ENCODE measurements around the gene FANCE. TPM values are rescaled to one million over a fixed set of nuclear protein-coding genes. Genes with fewer than 3 reads are reported as not detected.

The FANCE gene
- total RNA-seq, 1 donor from 2014 or later, result 9.2 TPM

DNA sequence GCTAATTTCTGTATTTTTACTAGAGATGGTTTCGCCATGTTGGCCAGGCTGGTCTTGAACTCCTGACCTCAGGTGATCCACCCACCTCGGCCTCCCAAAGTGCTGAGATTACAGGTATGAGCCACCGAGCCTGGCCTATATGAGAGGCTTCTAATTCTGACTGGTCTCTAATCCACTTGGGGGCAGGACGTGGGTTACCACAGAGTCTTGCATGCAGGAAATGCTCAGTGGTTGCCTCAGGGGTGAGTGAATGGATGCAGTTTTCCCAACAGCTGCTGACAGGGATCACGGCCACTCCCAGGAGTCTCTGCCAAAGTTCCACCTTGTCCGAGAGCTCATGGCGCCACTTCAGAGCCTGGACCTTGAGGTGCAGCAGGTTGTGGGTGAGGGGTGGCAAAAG is 6.4 kb upstream of the FANCE start:
- no peak for TF ChIP-seq CTCF (IDR thresholded peaks at IDR 0.05)
- Mint-ChIP-seq H3K27ac (no peak overlapping the region), H3K9me3 (no peaks in the 10 kb centered on the region), H3K36me3 (ENCODE audit: low read depth) (no peaks in the 10 kb centered on the region), H3K4me1 (peaks cover 5% of the 10 kb centered on the region), H3K27me3 (no peaks in the 10 kb centered on the region), H3K4me3 (no peak overlapping the region)
- ATAC-seq (ENCODE audit: low read depth), result no peak
- no peak for DNase-seq
- POLR2A ChIA-PET, result no interaction called here
- intact Hi-C loops (cut with micrococcal nuclease), result no loop called here
- CTCF ChIA-PET, result no interaction called here

DNA sequence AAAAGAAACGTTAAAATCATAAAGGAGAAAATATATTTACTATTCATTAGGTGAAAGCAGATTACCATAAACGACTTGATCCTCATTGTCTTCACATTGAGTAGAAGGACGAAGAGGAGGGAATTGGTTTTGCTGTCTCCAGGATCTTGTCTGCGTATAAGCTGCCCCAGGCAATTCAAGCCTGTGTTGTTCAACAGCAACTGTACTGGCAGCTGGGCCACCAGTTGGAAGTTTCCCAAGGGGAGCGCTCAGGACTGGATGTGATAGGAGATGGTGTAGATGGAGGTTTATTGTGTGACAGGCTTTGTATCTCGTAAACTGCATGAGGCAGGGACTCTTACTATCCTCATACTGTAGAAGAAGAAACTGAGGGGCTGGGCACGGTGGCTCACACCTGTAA is 3.9 kb upstream of the FANCE start:
- Mint-ChIP-seq H3K4me3 (no peak overlapping the region), H3K27ac (no peak overlapping the region), H3K9me3 (no peaks in the 10 kb centered on the region), H3K36me3 (ENCODE audit: low read depth) (no peaks in the 10 kb centered on the region), H3K27me3 (no peaks in the 10 kb centered on the region), H3K4me1 (peaks cover 19% of the 10 kb centered on the region)
- ATAC-seq (ENCODE audit: low read depth), result no peak
- ChIA-PET CTCF (interaction anchor here (1.5 to 6.2 kb wide), 9 partner anchors 11 to 155 kb away, joined by 3 to 84 read pairs (median 11); partner anchors contain the start of genes DEF6 and PPARD), POLR2A (interaction anchor here (1.5 to 1.8 kb wide), 3 partner anchors 100 to 151 kb away, joined by 9 to 29 read pairs (median 14); partner anchors contain the start of genes DEF6 and PPARD)
- DNase-seq, result no peak
- intact Hi-C loops (cut with micrococcal nuclease), result no loop called here
- no peak for TF ChIP-seq CTCF (IDR thresholded peaks at IDR 0.05)

- Mint-ChIP-seq H3K27ac (no peak overlapping the region), H3K27me3 (no peaks in the 10 kb centered on the region), H3K4me1 (peaks cover 26% of the 10 kb centered on the region), H3K9me3 (no peaks in the 10 kb centered on the region), H3K36me3 (ENCODE audit: low read depth) (no peaks in the 10 kb centered on the region), H3K4me3 (no peak overlapping the region)
- ChIA-PET CTCF (interaction anchor here (0.7 to 6.2 kb wide), 20 partner anchors 13 to 287 kb away, joined by 3 to 84 read pairs (median 4); partner anchors contain the start of genes DEF6, PPARD and RPL10A), POLR2A (interaction anchor here (0.6 to 1.8 kb wide), 10 partner anchors 9 to 1808 kb away, joined by 3 to 29 read pairs (median 4); partner anchors contain the start of genes DEF6, PPARD, RPL10A and TBC1D22B)
- TF ChIP-seq CTCF (IDR thresholded peaks at IDR 0.05), result no peak
- ATAC-seq (ENCODE audit: low read depth) (peak; percentile 41), DNase-seq (peak; percentile 30)
- intact Hi-C loops (cut with micrococcal nuclease), result loop anchor here (1.0 kb wide), 3 partner anchors 107 to 152 kb away; partner anchors contain the start of genes DEF6 and PPARD
Observed at GRCh38 chr6:35449287-35449881, 2.8 kb upstream of the FANCE start.

- ChIA-PET POLR2A (interaction anchor here (0.6 to 2.9 kb wide), 9 partner anchors 15 to 192 kb away, joined by 3 to 20 read pairs (median 5); partner anchors contain the start of genes PPARD, RPL10A and ZNF76), CTCF (interaction anchor here (0.8 to 6.2 kb wide), 5 partner anchors 16 to 158 kb away, joined by 4 to 81 read pairs (median 15); partner anchors contain the start of genes DEF6, PPARD and RPL10A)
- Mint-ChIP-seq H3K4me3 (peak overlapping the region; percentile 86), H3K4me1 (peaks cover 27% of the 10 kb centered on the region), H3K27ac (peak overlapping the region; percentile 5), H3K9me3 (no peaks in the 10 kb centered on the region), H3K36me3 (ENCODE audit: low read depth) (peaks cover 12% of the 10 kb centered on the region), H3K27me3 (no peaks in the 10 kb centered on the region)
- DNase-seq (no peak), ATAC-seq (ENCODE audit: low read depth) (no peak)
- no peak for TF ChIP-seq CTCF (IDR thresholded peaks at IDR 0.05)
- intact Hi-C loops (cut with micrococcal nuclease), result loop anchor here (1.0 kb wide), 2 partner anchors 17 to 280 kb away; partner anchors contain the start of gene RPL10A
Observed at GRCh38 chr6:35451354-35452182, 570 bp upstream of the FANCE start.
